Activated CD8-positive, alpha-beta memory T cell treated with anti-CD3 and anti-CD28 coated beads for 36 hours (primary cell): Measurements from ENCODE around the gene KLHL24. TPM values are rescaled to one million over a fixed set of nuclear protein-coding genes. Genes with fewer than 3 reads are reported as not detected.

Experiments
- CTCF ChIA-PET: fragments of 350-600 bp; sonication (Branson Sonifier 250); formaldehyde crosslinking; loops from one replicate; lab custom pipeline; 2021; ENCODE audit warnings: antibody characterized with exemption; lab: Charles Lee
- POLR2A ChIA-PET: fragments of 350-600 bp; sonication (Branson Sonifier 250); formaldehyde crosslinking; loops from one replicate; lab custom pipeline; 2021; ENCODE audit warnings: antibody characterized with exemption; lab: Charles Lee
- total RNA-seq, 2 experiments: library from RNA; stranded (reverse); gene quantifications; one replicate each; pipeline ENCODE4 v1.2.3, GENCODE V29; 2021

The KLHL24 gene
- total RNA-seq, 2 experiments from 2014 or later: 5.4 to 7.9 TPM

DNA sequence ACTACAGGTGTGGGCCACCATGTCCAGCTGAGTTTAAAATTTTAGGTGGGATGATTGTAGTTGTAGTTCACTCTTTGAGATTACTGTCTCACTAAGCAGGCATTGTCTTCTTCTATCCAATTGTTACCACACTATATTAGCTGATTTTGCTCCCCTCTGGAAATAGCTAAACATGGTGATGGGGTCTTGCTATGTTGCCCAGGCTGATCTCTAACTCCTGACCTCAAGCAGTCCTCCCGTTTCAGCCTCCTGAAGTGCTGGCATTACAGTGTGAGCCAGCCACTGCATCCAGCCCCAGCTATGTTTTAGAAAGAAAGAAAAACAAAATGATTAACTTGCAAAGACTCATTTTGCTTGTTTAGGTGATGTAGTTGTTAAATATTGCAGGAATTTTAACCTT, 92.8 kb downstream of the KLHL24 start:
- CTCF ChIA-PET: interaction anchor here (0.8 to 1.4 kb wide), 2 partner anchors 39 to 260 kb away, joined by 3 to 4 read pairs; no protein-coding TSS in a partner anchor
- POLR2A ChIA-PET: interaction anchor here (0.5 to 0.6 kb wide), 2 partner anchors 93 to 424 kb away, joined by 3 to 11 read pairs; no protein-coding TSS in a partner anchor

DNA sequence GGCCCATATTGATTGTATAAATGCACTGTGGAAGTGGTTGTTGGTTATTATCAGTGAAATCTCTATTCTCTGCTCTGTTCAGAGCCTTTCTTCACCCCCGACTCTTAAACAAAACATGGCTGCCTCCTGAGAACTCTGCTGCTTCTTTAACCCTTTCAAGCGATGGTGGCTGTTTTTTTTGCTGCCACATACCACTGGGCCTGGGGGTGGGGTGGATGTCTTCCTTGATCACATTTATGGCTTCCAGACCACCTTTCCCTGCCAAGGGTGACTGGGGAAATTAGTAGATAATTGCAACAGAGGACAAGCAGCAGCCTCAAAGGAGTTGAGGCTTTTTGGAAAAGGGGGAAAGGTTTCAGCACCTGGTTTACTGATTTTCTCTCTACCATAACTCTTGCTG, 94.9 kb downstream of the KLHL24 start:
- CTCF ChIA-PET: no interaction called here
- POLR2A ChIA-PET: no interaction called here

DNA sequence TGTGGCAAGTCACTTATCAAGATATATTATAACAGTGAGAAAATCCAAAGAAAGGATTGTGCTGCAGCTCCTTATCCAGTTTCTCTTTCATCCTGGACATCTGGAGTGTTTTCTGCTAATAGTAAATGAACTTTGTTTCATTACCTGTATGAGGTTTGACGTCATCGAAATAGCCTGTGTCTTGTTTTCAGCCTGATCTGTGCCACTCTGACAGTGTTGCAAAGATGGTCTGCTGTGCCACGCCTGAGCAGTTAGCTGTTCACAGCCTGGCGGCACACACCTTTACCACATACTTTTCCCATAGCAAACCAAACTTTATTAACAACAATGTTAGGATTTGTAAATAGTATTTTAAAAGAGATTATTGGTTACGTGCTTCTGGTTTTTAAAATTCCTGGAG, 96.2 kb downstream of the KLHL24 start:
- ChIA-PET POLR2A (no interaction called here), CTCF (no interaction called here)

DNA sequence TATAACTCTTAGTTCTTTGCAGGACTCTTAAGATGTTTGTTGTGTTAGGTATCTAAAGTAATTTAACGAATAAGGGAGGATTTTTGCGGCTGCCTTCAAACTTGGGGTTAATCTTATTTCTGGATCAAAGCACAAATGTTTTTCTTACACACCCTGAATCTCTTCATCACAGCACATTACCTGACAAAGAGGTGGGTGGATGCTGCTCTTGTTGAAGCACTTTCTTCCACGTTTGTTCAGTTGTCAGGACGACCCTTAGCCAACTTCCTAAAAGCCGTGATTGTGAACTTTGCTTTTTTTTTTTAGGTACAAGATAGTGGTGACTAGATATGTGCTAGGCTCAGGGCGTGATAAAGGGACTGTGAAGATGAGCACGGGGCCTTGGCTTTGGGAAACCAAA, 98.1 kb downstream of the KLHL24 start:
- POLR2A ChIA-PET: no interaction called here

More for the DNA sequence above, 98.1 kb downstream of the KLHL24 start:
- CTCF ChIA-PET: interaction anchor here (0.6 kb wide), 1 partner anchor 42 kb away, joined by 3 read pairs; no protein-coding TSS in a partner anchor

Other genes starting within 250 kb of the KLHL24 start
- gene MCF2L2, start 207.0 kb upstream of the KLHL24 start, total RNA-seq: 1 to 10 TPM; 3.0 to 3.7 TPM
- 10 to 100 TPM; 32.9 to 34.6 TPM for gene KLHL6, start 79.9 kb upstream of the KLHL24 start, total RNA-seq
- 10 to 100 TPM; 44.1 to 46.6 TPM for gene YEATS2, start 62.2 kb downstream of the KLHL24 start, total RNA-seq
- 1 to 10 TPM; 3.3 to 4.0 TPM for gene MAP6D1, start 190.0 kb downstream of the KLHL24 start, total RNA-seq
- 100 to 1,000 TPM in 1 of 2 experiments, 10 to 100 TPM in 1; 96.3 to 107 TPM for gene PARL, start 249.3 kb downstream of the KLHL24 start, total RNA-seq